ENCODE measurements around the gene SFSWAP.
"Not testable (repeated sequence)": the region's sequence is repeated elsewhere in the genome, so short reads cannot be mapped to it uniquely, and the experiment has no call there.

SFSWAP gene

GRCh38 chr12:131757111-131757510 is 46.2 kb downstream of the SFSWAP start:
- DNase-seq (ENCODE audit: low read depth in 1 of 2, low spot score in 1 of 2) = no peak

- no peak for DNase-seq (ENCODE audit: low read depth in 1 of 2, low spot score in 1 of 2)
Measured at GRCh38 chr12:131758016-131758739, 47.3 kb downstream of the SFSWAP start.

- DNase-seq (ENCODE audit: low read depth in 1 of 2, low spot score in 1 of 2) = no peak
Measured at GRCh38 chr12:131759176-131759575, 48.3 kb downstream of the SFSWAP start.

GRCh38 chr12:131761638-131762037 is 50.7 kb downstream of the SFSWAP start:
- DNase-seq (ENCODE audit: low read depth in 1 of 2, low spot score in 1 of 2) = no peak

- no peak for DNase-seq (ENCODE audit: low read depth in 1 of 2, low spot score in 1 of 2)
Measured at GRCh38 chr12:131764738-131765137, 53.8 kb downstream of the SFSWAP start.

- DNase-seq (ENCODE audit: low read depth in 1 of 2, low spot score in 1 of 2) = no peak
Measured at GRCh38 chr12:131765961-131766360, 55.1 kb downstream of the SFSWAP start.

GRCh38 chr12:131766382-131767107 is 55.7 kb downstream of the SFSWAP start:
- DNase-seq (ENCODE audit: low read depth in 1 of 2, low spot score in 1 of 2) = no peak

- DNase-seq (ENCODE audit: low read depth in 1 of 2, low spot score in 1 of 2) = no peak
Measured at GRCh38 chr12:131770120-131770519, 59.2 kb downstream of the SFSWAP start.

GRCh38 chr12:131771965-131772364 is 61.1 kb downstream of the SFSWAP start:
- no peak for DNase-seq (ENCODE audit: low read depth in 1 of 2, low spot score in 1 of 2)

- DNase-seq (ENCODE audit: low read depth in 1 of 2, low spot score in 1 of 2) = no peak
Measured at GRCh38 chr12:131773582-131774221, 62.8 kb downstream of the SFSWAP start.

GRCh38 chr12:131774576-131775391 is 63.9 kb downstream of the SFSWAP start:
- DNase-seq (ENCODE audit: low read depth in 1 of 2, low spot score in 1 of 2) = no peak

- no peak for DNase-seq (ENCODE audit: low read depth in 1 of 2, low spot score in 1 of 2)
Measured at GRCh38 chr12:131775392-131776236, 64.7 kb downstream of the SFSWAP start.

- DNase-seq (ENCODE audit: low read depth in 1 of 2, low spot score in 1 of 2) = no peak
Measured at GRCh38 chr12:131776237-131776889, 65.5 kb downstream of the SFSWAP start.

GRCh38 chr12:131777269-131777668 is 66.4 kb downstream of the SFSWAP start:
- DNase-seq (ENCODE audit: low read depth in 1 of 2, low spot score in 1 of 2) = not testable (repeated sequence)

- DNase-seq (ENCODE audit: low read depth in 1 of 2, low spot score in 1 of 2) = no peak
Measured at GRCh38 chr12:131779027-131779426, 68.1 kb downstream of the SFSWAP start.

GRCh38 chr12:131782061-131782460 is 71.2 kb downstream of the SFSWAP start:
- no peak for DNase-seq (ENCODE audit: low read depth in 1 of 2, low spot score in 1 of 2)

- no peak for DNase-seq (ENCODE audit: low read depth in 1 of 2, low spot score in 1 of 2)
Measured at GRCh38 chr12:131783915-131784541, 73.1 kb downstream of the SFSWAP start.

GRCh38 chr12:131784909-131785762 is 74.2 kb downstream of the SFSWAP start:
- no peak for DNase-seq (ENCODE audit: low read depth in 1 of 2, low spot score in 1 of 2)
